Stomach (tissue), 19 donors: ENCODE results near the gene EOLA1. TPM values are rescaled to one million over a fixed set of nuclear protein-coding genes. Genes with fewer than 3 reads are reported as not detected.

Experiments used
- DNase-seq, 2 donors: peaks; one replicate each; pipeline versions ENCODE4 v3.0.0 to v3.0.0-alpha.2; 2013 to 2019
- H3K27ac ChIP-seq, 5 donors: fragments of 200-600 bp in 4 of 5; sonication (generic) in 4 of 5; one replicate each; pipeline ENCODE4 v1.5.1; 2013 to 2019; ENCODE audit warnings: mild to moderate bottlenecking in 1 of 5, moderate library complexity in 1 of 5
- H3K27me3 ChIP-seq, 3 donors: fragments of 200-600 bp; sonication (generic); one replicate each; pipeline ENCODE4 v1.5.1; 2017 to 2019; ENCODE audit warnings: mixed run types in 1 of 3
- H3K36me3 ChIP-seq, 4 donors: fragments of 200-600 bp; sonication (generic); 1 replicate in 3 of 4; 2 replicates in 1 of 4; pipeline ENCODE4 v1.5.1; 2016 to 2019
- H3K4me1 ChIP-seq, 4 donors: fragments of 200-600 bp; sonication (generic); one replicate each; pipeline ENCODE4 v1.5.1; 2016 to 2019
- H3K4me3 ChIP-seq, 4 donors: fragments of 200-600 bp; sonication (generic) in 3 of 4; one replicate each; pipeline ENCODE4 v1.5.1; 2016 to 2019; ENCODE audit warnings: mild to moderate bottlenecking in 1 of 4
- H3K9me3 ChIP-seq, 4 donors: fragments of 200-600 bp; sonication (generic); one replicate each; pipeline ENCODE4 v1.5.1; 2016 to 2019
- EP300 ChIP-seq: sonication (generic); formaldehyde crosslinking; IDR thresholded peaks from one replicate; pipeline ENCODE4 v1.6.1; 2017; ENCODE audit warnings: antibody characterized with exemption
- POLR2A ChIP-seq, 4 donors: fragments of 450-650 bp; IDR thresholded peaks; one replicate each; pipeline ENCODE4 v1.6.1; 2016; ENCODE audit warnings: antibody characterized with exemption in 4 of 4, control low read depth in 2 of 4, mild to moderate bottlenecking in 1 of 4, moderate library complexity in 1 of 4
- POLR2AphosphoS5 ChIP-seq, 3 donors: sonication (generic); formaldehyde crosslinking; IDR thresholded peaks; one replicate each; pipeline ENCODE4 v1.6.1; 2016; ENCODE audit warnings: antibody characterized with exemption in 3 of 3
- WGBS, 5 donors: extraction: QIAGEN DNeasy Blood & Tissue Kit in 3 of 5; methylation state at CpG; one replicate each; pipeline versions ENCODE4 v1.1.5 to v1.1.7; 2013 to 2018; 5-methylcytosine and 5-hydroxymethylcytosine counted together
- intact Hi-C: fragments of 100-400 bp; cut with DNase I; formaldehyde crosslinking; loops from one replicate; pipeline ENCODE4 v1.15.1; 2023; ENCODE audit warnings: low total_unique reads
- long read RNA-seq, 10 donors: transcript quantifications; one replicate each; lab custom pipeline, GENCODE V29; 2026
- polyA plus RNA-seq, 3 donors: library from polyadenylated mRNA; stranded (reverse); fragments of 200-250 nt; gene quantifications; one replicate each; pipeline ENCODE4 v1.2.3, GENCODE V29; 2013
- total RNA-seq, 5 donors: library from RNA; depleted of rRNA; stranded (reverse); fragments of >200 nt; gene quantifications; one replicate each; pipeline versions ENCODE4 v1.1.0 to v1.2.3, GENCODE V29; 2014 to 2016
- TF ChIP-seq, protein P1 (sequence below), 7 experiments: fragments of 450-650 bp in 4 of 7; fragments of 200-600 bp in 3 of 7; sonication (generic) in 3 of 7; IDR thresholded peaks; one replicate each; pipeline ENCODE4 v1.5.1; 2016 to 2019; ENCODE audit warnings: antibody characterized with exemption in 7 of 7, control low read depth in 2 of 7, mild to moderate bottlenecking in 1 of 7
- donor health status: healthy with polysubstance abuse.
- donor health status: Bipolar disorder and iron deficiency.
- donor health status: healthy.

EOLA1 gene
- total RNA-seq (10 to 100 TPM in 3 of 5 donors, 1 to 10 TPM in 2; 1.2 to 23.5 (median 13.4) TPM), polyA plus RNA-seq (10 to 100 TPM; 17.9 to 27.0 (median 21.5) TPM)
- long read RNA-seq, donor 1, result 0 reads
- long read RNA-seq, donor 2, partial matches to known transcripts, result 0 of 4 reads
- long read RNA-seq, donor 2, other reads (novel, unspliced or antisense), result 0 of 4 reads
- long read RNA-seq, donor 3, partial matches to known transcripts, result 0 of 3 reads
- long read RNA-seq, donor 3, other reads (novel, unspliced or antisense), result 0 of 3 reads
- long read RNA-seq, donor 4, result 0 reads
- long read RNA-seq, donor 5, partial matches to known transcripts, result 0 of 1 reads
- long read RNA-seq, donor 5, other reads (novel, unspliced or antisense), result 0 of 1 reads
- long read RNA-seq, donor 6, transcript CXorf40A-204 (5 exons, 1,403 nt), result major isoform, 6 of 10 reads
- long read RNA-seq, donor 6, partial matches to known transcripts, result 0 of 10 reads
- long read RNA-seq, donor 6, other reads (novel, unspliced or antisense), result 0 of 10 reads
- long read RNA-seq, donor 7, partial matches to known transcripts, result 0 of 2 reads
- long read RNA-seq, donor 7, other reads (novel, unspliced or antisense), result 0 of 2 reads
- long read RNA-seq, donor 8, partial matches to known transcripts, result 0 of 4 reads
- long read RNA-seq, donor 8, other reads (novel, unspliced or antisense), result 0 of 4 reads
- long read RNA-seq, donor 9, partial matches to known transcripts, result 0 of 6 reads
- long read RNA-seq, donor 9, other reads (novel, unspliced or antisense), result 0 of 6 reads
- long read RNA-seq, donor 10, partial matches to known transcripts, result 0 of 1 reads
- long read RNA-seq, donor 10, other reads (novel, unspliced or antisense), result 0 of 1 reads

DNA sequence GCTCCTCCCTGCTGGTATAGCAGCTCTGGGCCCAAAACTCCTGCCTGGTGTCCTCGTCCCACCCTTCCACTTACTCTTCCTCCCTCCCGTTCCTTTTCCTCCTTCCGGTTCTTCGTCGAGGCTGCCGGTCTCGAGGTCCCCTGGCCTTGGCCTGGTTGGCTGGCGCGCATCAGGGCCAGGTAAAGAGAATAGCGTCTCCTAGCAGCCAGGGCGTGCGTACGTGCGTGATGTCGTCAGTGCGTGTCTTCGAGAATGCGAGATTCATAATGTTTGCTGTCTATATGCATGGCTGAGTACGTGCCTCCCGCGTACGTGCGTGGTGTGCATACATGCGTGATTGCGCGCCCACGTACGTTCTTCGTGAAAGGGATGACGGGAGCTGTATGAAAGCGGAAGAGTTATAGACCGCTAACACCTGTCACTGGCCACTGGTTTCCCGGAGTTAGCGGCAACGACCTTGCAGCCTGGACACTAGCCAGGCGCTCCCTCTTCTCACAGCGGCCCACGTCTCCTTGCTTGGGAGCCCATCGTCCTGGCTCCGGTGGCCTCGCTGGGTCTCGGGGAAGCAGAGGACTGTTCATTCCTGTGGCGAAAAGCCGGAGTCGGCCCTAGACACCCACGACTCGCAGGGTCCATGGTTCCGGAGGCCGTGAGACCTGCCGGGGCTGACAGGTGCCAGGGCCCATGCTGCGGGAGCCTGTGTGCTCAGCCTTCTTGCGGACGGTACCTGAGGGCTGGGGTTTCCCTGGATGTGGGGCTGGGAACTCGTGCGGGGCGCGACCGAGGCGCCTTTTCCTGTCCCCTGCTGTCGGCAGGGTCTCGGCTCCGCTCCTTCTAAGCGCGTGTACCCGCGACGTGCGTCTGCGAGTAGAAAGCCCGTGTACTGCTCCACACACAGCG, at the start of gene EOLA1:
Gene EOLA1, plus strand, starts transcription at position 392 of the 900 bp plus-strand sequence. CDS start 4,619 bp downstream, outside the sequence.
- no peaks in the 10 kb centered on the region for H3K9me3 ChIP-seq
- no peaks in the 10 kb centered on the region for H3K27me3 ChIP-seq
- H3K27ac ChIP-seq, result peak within 1 kb of the TSS; percentile 91 to 94 (median 94)
- DNase-seq, result peak; percentile 89 to 97
- peaks cover 0 to 9% (median 3%) of the 10 kb centered on the region in 4 donors for H3K36me3 ChIP-seq
- H3K4me3 ChIP-seq, result peak within 1 kb of the TSS; percentile 55 to 66 (median 60)
- peak; percentile 87 to 90 (median 88) for TF ChIP-seq POLR2AphosphoS5 (IDR thresholded peaks at IDR 0.05)
- TF ChIP-seq EP300, result peak; percentile 86
- TF ChIP-seq, protein P1, sequence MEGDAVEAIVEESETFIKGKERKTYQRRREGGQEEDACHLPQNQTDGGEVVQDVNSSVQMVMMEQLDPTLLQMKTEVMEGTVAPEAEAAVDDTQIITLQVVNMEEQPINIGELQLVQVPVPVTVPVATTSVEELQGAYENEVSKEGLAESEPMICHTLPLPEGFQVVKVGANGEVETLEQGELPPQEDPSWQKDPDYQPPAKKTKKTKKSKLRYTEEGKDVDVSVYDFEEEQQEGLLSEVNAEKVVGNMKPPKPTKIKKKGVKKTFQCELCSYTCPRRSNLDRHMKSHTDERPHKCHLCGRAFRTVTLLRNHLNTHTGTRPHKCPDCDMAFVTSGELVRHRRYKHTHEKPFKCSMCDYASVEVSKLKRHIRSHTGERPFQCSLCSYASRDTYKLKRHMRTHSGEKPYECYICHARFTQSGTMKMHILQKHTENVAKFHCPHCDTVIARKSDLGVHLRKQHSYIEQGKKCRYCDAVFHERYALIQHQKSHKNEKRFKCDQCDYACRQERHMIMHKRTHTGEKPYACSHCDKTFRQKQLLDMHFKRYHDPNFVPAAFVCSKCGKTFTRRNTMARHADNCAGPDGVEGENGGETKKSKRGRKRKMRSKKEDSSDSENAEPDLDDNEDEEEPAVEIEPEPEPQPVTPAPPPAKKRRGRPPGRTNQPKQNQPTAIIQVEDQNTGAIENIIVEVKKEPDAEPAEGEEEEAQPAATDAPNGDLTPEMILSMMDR (IDR thresholded peaks at IDR 0.05), result no peak
- peaks cover 0 to 11% (median 8%) of the 10 kb centered on the region in 4 donors for H3K4me1 ChIP-seq
- 0 to 55% (median 7%) methylated on average over 36 to 71 of the region's 71 CpGs for WGBS, 5 donors
- intact Hi-C loops, result no loop called here

DNA sequence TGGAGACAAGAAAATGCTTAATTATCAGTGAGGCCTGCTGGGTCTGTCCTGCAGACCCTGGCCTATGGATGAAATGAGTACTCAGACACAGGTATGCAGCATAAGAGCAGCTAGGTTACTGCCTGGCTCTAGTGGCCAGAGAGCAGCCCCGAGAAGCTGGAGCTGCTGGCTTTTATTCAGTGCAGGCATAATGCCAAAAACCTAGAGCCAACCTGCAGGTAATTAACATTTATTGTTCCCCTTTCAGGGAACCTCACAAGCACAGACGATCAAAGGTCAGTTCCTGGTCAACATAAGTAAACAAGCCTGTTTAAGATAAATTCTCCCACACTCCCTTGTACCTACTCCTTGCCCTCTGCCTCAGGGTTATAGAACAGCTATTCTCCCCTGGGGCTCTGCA, 49.0 kb upstream of the EOLA1 start:
- no peak for DNase-seq
- H3K27ac ChIP-seq, result no peak overlapping the region
- no peak overlapping the region for H3K4me3 ChIP-seq
- H3K27me3 ChIP-seq, result no peaks in the 10 kb centered on the region
- WGBS, 5 donors, result 15 to 42% (median 34%) methylated on average over 1 to 2 of the region's 2 CpGs
- H3K36me3 ChIP-seq, result peaks cover 14 to 90% (median 85%) of the 10 kb centered on the region in 4 donors
- intact Hi-C loops, result no loop called here
- no peaks in the 10 kb centered on the region for H3K9me3 ChIP-seq
- TF ChIP-seq, protein P1 (IDR thresholded peaks at IDR 0.05), result no peak
- TF ChIP-seq POLR2AphosphoS5 (IDR thresholded peaks at IDR 0.05), result no peak
- TF ChIP-seq POLR2A (IDR thresholded peaks at IDR 0.05), result no peak
- no peak for TF ChIP-seq EP300
- H3K4me1 ChIP-seq, result peaks cover 0 to 36% (median 5%) of the 10 kb centered on the region in 4 donors

DNA sequence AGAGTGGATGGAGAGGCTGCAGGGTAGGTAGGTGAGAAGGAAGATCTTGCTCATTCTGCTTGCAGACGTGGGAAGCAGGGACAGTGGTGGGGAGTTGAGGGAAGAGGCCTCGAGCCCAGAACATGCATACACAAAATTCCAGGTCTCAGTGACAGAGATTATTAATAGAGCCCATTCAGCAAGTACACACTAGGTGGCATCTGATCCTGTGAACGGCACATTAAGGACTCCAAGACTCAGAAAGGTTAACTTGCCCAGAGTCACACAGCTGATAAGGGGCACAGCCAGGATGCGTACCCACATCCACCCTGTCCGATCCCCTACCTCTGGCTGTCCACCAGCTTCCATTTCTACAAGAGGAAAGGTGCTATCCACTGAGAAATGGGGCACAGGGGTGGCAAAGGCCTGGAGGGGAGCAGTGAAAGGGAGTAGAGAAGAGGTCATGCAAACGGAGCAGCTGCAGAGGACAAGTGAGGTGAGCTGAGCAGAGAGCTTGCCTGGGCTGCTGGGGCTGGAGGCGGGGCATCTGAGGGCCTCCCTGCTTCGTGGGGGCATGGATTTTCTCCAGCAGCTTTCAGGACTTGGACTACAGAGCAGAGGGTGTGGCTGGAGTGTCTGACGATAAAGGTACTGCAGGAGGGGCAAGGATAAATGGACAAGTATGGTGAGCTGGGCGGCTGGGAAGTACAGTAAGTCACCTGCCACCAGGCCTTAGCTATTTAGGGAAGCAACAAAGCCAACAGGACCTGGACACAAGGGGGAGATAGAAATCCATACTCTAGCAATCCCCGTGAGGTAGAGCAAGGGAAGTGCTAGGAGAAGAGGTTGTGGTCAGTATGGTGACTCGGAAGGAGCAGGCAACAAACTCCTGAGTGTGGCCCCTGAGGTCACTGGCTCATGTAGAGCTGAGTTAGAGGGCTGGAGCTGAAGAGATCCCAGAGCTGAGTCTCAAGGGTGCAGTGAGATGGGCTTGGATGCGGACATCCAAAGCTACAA, 46.9 kb upstream of the EOLA1 start:
- H3K36me3 ChIP-seq, result peaks cover 14 to 100% (median 97%) of the 10 kb centered on the region in 4 donors
- TF ChIP-seq POLR2AphosphoS5 (IDR thresholded peaks at IDR 0.05) (no peak), POLR2A (IDR thresholded peaks at IDR 0.05) (no peak), EP300 (no peak)
- TF ChIP-seq, protein P1 (IDR thresholded peaks at IDR 0.05), result no peak
- H3K27me3 ChIP-seq, result no peaks in the 10 kb centered on the region
- intact Hi-C loops, result no loop called here
- H3K27ac ChIP-seq, result no peak overlapping the region
- H3K9me3 ChIP-seq, result no peaks in the 10 kb centered on the region
- peak in 1 of 2 donors; percentile 41 for DNase-seq
- H3K4me3 ChIP-seq, result no peak overlapping the region
- 55 to 66% (median 62%) methylated on average over 11 to 13 of the region's 13 CpGs for WGBS, 5 donors
- H3K4me1 ChIP-seq, result peaks cover 0 to 36% (median 5%) of the 10 kb centered on the region in 4 donors
